ENCODE data around the gene TRIM33. TPM values are rescaled to one million over a fixed set of nuclear protein-coding genes. Genes with fewer than 3 reads are reported as not detected.

Gene TRIM33
- total and polyA plus RNA-seq, 12 donors: 13.8 to 49.0 (median 27.0) TPM

DNA sequence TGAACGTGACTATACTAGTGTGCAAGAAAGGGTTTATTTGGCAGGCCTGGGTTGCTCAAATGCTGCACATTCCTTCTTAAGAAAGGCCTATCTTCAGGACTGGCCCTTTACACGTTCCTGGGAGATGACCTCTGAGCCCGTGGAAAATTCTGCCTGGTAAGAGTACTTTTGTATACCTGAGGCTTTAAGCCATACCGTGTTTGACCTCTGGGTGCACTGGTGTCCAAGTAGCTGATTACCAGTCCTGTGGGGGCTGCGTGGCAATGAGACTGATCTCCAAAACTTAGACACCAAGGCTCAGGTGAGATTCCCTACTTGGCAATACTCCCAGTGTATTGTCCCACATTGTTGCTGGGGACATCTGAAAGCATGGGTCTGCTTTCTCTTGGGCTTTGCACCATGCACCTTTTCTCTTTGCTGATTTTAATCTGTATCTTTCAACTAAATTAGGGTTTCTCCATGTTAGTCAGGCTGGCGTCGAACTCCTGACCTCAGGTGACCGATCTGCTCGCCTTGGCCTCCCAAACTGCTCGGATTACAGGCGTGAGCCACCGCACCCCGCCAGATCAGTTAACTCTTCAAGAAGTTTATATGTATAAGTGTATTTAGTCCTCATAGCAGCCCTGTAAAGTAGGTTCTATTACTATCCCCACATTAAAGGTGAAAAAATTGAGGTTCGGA lies 44.5 kb downstream of the TRIM33 start:
- intact Hi-C loops (cut with DNase I): no loop called here
- TF ChIP-seq POLR2A (IDR thresholded peaks at IDR 0.05): no peak
- TF ChIP-seq, protein P1, sequence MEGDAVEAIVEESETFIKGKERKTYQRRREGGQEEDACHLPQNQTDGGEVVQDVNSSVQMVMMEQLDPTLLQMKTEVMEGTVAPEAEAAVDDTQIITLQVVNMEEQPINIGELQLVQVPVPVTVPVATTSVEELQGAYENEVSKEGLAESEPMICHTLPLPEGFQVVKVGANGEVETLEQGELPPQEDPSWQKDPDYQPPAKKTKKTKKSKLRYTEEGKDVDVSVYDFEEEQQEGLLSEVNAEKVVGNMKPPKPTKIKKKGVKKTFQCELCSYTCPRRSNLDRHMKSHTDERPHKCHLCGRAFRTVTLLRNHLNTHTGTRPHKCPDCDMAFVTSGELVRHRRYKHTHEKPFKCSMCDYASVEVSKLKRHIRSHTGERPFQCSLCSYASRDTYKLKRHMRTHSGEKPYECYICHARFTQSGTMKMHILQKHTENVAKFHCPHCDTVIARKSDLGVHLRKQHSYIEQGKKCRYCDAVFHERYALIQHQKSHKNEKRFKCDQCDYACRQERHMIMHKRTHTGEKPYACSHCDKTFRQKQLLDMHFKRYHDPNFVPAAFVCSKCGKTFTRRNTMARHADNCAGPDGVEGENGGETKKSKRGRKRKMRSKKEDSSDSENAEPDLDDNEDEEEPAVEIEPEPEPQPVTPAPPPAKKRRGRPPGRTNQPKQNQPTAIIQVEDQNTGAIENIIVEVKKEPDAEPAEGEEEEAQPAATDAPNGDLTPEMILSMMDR (IDR thresholded peaks at IDR 0.05): no peak
- 79 to 88% (median 85%) methylated on average over 14 of the region's 14 CpGs for WGBS, 4 donors

DNA sequence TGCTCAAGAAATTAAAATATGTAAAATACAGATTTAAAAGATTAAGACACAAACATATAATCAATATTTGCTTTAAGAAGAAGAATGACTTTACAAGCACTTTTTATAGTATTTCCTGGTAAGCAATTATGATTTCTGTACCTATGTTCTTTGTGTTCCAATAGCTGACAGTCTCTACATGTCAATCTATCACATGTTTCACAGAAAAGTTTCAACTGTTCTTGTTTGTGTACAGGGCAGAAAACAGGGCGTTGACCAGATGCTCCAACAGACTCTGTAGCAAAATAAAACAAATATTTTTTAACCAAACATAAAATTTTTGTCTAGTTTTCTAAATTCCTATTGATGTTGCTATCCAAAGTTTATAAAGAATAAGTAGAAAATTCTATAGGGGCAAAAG lies 48.0 kb downstream of the TRIM33 start:
- no peaks in the 10 kb centered on the region for H3K9me3 ChIP-seq (replicated peaks in 1 of 3)
- H3K4me1 ChIP-seq (replicated peaks in 1 of 2): peaks cover 9 to 15% of the 10 kb centered on the region in 2 donors
- H3K27me3 ChIP-seq: no peaks in the 10 kb centered on the region
- no peak overlapping the region for H3K4me3 ChIP-seq
- 90 to 98% (median 93%) methylated on average over 1 of the region's 1 CpG for WGBS, 4 donors
- TF ChIP-seq POLR2A (IDR thresholded peaks at IDR 0.05): no peak
- TF ChIP-seq, protein P1 (IDR thresholded peaks at IDR 0.05): no peak
- no peaks in the 10 kb centered on the region for H3K36me3 ChIP-seq (replicated peaks in 1 of 2)
- intact Hi-C loops (cut with DNase I): no loop called here
- DNase-seq: no peak
- H3K27ac ChIP-seq: no peak overlapping the region

More for the DNA sequence above, 44.5 kb downstream of the TRIM33 start:
- Histone ChIP-seq H3K27ac (no peak overlapping the region), H3K9me3 (replicated peaks in 1 of 3) (no peaks in the 10 kb centered on the region), H3K4me3 (no peak overlapping the region), H3K27me3 (no peaks in the 10 kb centered on the region), H3K4me1 (replicated peaks in 1 of 2) (peaks cover 3 to 27% of the 10 kb centered on the region in 2 donors), H3K36me3 (replicated peaks in 1 of 2) (no peaks in the 10 kb centered on the region)
- no peak for DNase-seq

DNA sequence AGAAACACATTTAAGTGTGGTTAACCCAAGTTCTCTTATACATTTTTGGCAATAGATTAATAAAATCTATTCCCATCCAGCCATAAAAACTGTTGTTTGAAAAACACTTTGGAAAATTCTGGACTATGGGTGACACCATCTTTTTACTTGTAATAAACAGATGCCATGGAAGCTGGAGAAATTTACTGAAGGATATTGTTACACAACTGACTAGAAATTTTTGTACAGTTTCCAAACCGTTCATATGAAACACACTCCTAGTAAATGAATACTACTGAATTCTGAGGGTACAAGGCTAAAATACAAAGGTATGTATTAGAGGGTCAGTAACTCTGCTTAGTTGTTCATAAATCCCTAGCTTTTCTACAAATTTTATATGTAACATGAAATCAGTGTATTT lies 48.7 kb downstream of the TRIM33 start:
- H3K9me3 ChIP-seq (replicated peaks in 1 of 3): no peaks in the 10 kb centered on the region
- intact Hi-C loops (cut with DNase I): no loop called here
- H3K27me3 ChIP-seq: no peaks in the 10 kb centered on the region
- no peak for TF ChIP-seq POLR2A (IDR thresholded peaks at IDR 0.05)
- TF ChIP-seq, protein P1 (IDR thresholded peaks at IDR 0.05): no peak
- peaks cover 9 to 11% of the 10 kb centered on the region in 2 donors for H3K4me1 ChIP-seq (replicated peaks in 1 of 2)
- H3K27ac ChIP-seq: no peak overlapping the region
- DNase-seq: no peak
- H3K4me3 ChIP-seq: no peak overlapping the region
- no peaks in the 10 kb centered on the region for H3K36me3 ChIP-seq (replicated peaks in 1 of 2)
- 79 to 92% (median 83%) methylated on average over 1 of the region's 1 CpG for WGBS, 4 donors

DNA sequence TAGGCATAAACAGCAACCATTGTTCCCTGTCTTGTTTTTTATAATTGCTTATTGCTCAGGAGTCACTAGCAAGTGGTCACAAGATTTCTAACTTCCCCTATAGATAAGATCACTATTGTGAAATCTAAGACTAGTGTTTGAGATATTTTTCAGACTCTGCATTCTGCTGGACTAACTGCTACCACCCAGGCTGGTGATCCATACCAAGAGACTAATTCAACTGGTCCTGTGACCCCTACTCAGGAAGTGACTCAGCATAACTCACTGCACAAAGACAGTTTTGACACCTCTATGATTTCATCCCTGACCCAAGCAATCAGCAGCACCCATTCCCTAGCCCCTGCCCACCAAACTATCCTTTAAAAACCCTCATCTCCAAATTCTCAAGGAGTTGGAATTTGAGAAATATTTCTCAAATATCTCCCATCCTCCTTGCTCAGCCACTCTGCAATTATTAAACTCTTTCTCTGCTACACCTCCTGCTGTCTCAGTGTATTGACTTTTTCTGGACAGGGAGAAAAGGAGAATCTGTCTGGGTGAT lies 52.7 kb downstream of the TRIM33 start:
- Histone ChIP-seq H3K9me3 (replicated peaks in 1 of 3) (no peaks in the 10 kb centered on the region), H3K4me3 (no peak overlapping the region), H3K27me3 (no peaks in the 10 kb centered on the region), H3K4me1 (replicated peaks in 1 of 2) (peaks cover 10 to 15% of the 10 kb centered on the region in 2 donors), H3K36me3 (replicated peaks in 1 of 2) (no peaks in the 10 kb centered on the region), H3K27ac (no peak overlapping the region)
- no peak for DNase-seq
- intact Hi-C loops (cut with DNase I): no loop called here
- TF ChIP-seq, protein P1 (IDR thresholded peaks at IDR 0.05): no peak
- TF ChIP-seq POLR2A (IDR thresholded peaks at IDR 0.05): no peak

All from adrenal gland (tissue), 12 donors.